Sigmoid colon (tissue), 7 donors: Measurements from ENCODE around the gene ST7L. TPM values are rescaled to one million over a fixed set of nuclear protein-coding genes. Genes with fewer than 3 reads are reported as not detected.

Source experiments
- DNase-seq: peaks from one replicate; pipeline ENCODE4 v3.0.0-alpha.2; 2019
- H3K27ac ChIP-seq, 4 donors: fragments of 200-600 bp; sonication (generic); one replicate each; pipeline ENCODE4 v1.5.1; 2016 to 2019; ENCODE audit warnings: mild to moderate bottlenecking in 1 of 4
- H3K27me3 ChIP-seq, 3 donors: fragments of 200-600 bp; sonication (generic); one replicate each; pipeline ENCODE4 v1.5.1; 2019; ENCODE audit warnings: mild to moderate bottlenecking in 1 of 3
- H3K36me3 ChIP-seq, 4 donors: fragments of 200-600 bp; sonication (generic); one replicate each; pipeline ENCODE4 v1.5.1; 2016 to 2019
- H3K4me1 ChIP-seq, 4 donors: fragments of 200-600 bp; sonication (generic); one replicate each; pipeline ENCODE4 v1.5.1; 2017 to 2019
- H3K4me3 ChIP-seq, 4 donors: fragments of 200-600 bp; sonication (generic); one replicate each; pipeline ENCODE4 v1.5.1; 2017 to 2019; ENCODE audit warnings: mild to moderate bottlenecking in 2 of 4, moderate library complexity in 1 of 4
- H3K9me3 ChIP-seq, 4 donors: fragments of 200-600 bp in 3 of 4; sonication (generic) in 3 of 4; one replicate each; pipeline versions ENCODE4 v1.5.1 to v1.6.1; 2013 to 2019
- CTCF ChIP-seq, 4 experiments: fragments of 450-650 bp in 3 of 4; fragments of 200-600 bp in 1 of 4; IDR thresholded peaks; one replicate each; pipeline ENCODE4 v1.5.1; 2016 to 2019; ENCODE audit warnings: antibody characterized with exemption in 4 of 4, mild to moderate bottlenecking in 3 of 4, moderate library complexity in 2 of 4
- EP300 ChIP-seq, 4 donors: sonication (generic); formaldehyde crosslinking; IDR thresholded peaks; one replicate each; pipeline ENCODE4 v1.6.1; 2017; ENCODE audit warnings: antibody characterized with exemption in 4 of 4
- POLR2A ChIP-seq, 2 donors: fragments of 450-650 bp; IDR thresholded peaks; one replicate each; pipeline ENCODE4 v1.6.1; 2016; ENCODE audit warnings: antibody characterized with exemption in 2 of 2, mild to moderate bottlenecking in 2 of 2, moderate library complexity in 2 of 2
- POLR2AphosphoS5 ChIP-seq, 4 donors: sonication (generic); formaldehyde crosslinking; IDR thresholded peaks; one replicate each; pipeline ENCODE4 v1.6.1; 2017; ENCODE audit warnings: antibody characterized with exemption in 4 of 4
- WGBS, 2 donors: extraction: QIAGEN DNeasy Blood & Tissue Kit; methylation state at CpG; one replicate each; pipeline ENCODE4 v1.1.7; 2013; 5-methylcytosine and 5-hydroxymethylcytosine counted together
- intact Hi-C: fragments of 100-400 bp; cut with DNase I; formaldehyde crosslinking; loops from one replicate; pipeline ENCODE4 v1.15.1; 2023
- polyA plus RNA-seq, 3 donors: library from polyadenylated mRNA; stranded (reverse); fragments of 200-250 nt; gene quantifications; one replicate each; pipeline ENCODE4 v1.2.3, GENCODE V29; 2013
- total RNA-seq, 4 donors: library from RNA; depleted of rRNA; stranded (reverse); fragments of >200 nt; gene quantifications; one replicate each; pipeline ENCODE4 v1.1.0, GENCODE V29; 2016
- donor health status: healthy with polysubstance abuse.
- donor health status: Bipolar disorder and iron deficiency.
- donor health status: healthy.

Gene ST7L
- total and polyA plus RNA-seq, 7 donors: 1.8 to 68.0 (median 22.7) TPM

- peaks cover 0 to 39% (median 7%) of the 10 kb centered on the region in 4 donors for H3K36me3 ChIP-seq
- no peak for TF ChIP-seq EP300 (IDR thresholded peaks at IDR 0.05)
- no peak for TF ChIP-seq POLR2A (IDR thresholded peaks at IDR 0.05)
- TF ChIP-seq POLR2AphosphoS5 (IDR thresholded peaks at IDR 0.05): no peak
- TF ChIP-seq CTCF (IDR thresholded peaks at IDR 0.05): no peak
- WGBS, 2 donors: 0 to 72% methylated on average over 1 of the region's 1 CpG
- intact Hi-C loops: no loop called here
- H3K27ac ChIP-seq: no peak overlapping the region
- no peak for DNase-seq
- no peaks in the 10 kb centered on the region for H3K27me3 ChIP-seq
- H3K9me3 ChIP-seq: no peaks in the 10 kb centered on the region
- H3K4me1 ChIP-seq: peaks cover 0 to 10% (median 7%) of the 10 kb centered on the region in 4 donors
- H3K4me3 ChIP-seq: no peak overlapping the region
Measured at GRCh38 chr1:112540226-112540794, 78.6 kb downstream of the ST7L start.

- H3K36me3 ChIP-seq: peaks cover 0 to 40% (median 7%) of the 10 kb centered on the region in 4 donors
- H3K27me3 ChIP-seq: no peaks in the 10 kb centered on the region
- intact Hi-C loops: no loop called here
- H3K9me3 ChIP-seq: no peaks in the 10 kb centered on the region
- DNase-seq: no peak
- TF ChIP-seq EP300 (IDR thresholded peaks at IDR 0.05): no peak
- no peak for TF ChIP-seq CTCF (IDR thresholded peaks at IDR 0.05)
- no peaks in the 10 kb centered on the region for H3K4me1 ChIP-seq
- no peak overlapping the region for H3K27ac ChIP-seq
- 89 to 92% methylated on average over 3 of the region's 3 CpGs for WGBS, 2 donors
- H3K4me3 ChIP-seq: no peak overlapping the region
Measured at GRCh38 chr1:112538883-112539282, 80.1 kb downstream of the ST7L start.

- intact Hi-C loops: no loop called here
- TF ChIP-seq POLR2AphosphoS5 (IDR thresholded peaks at IDR 0.05) (no peak), POLR2A (IDR thresholded peaks at IDR 0.05) (no peak), EP300 (IDR thresholded peaks at IDR 0.05) (no peak), CTCF (IDR thresholded peaks at IDR 0.05) (no peak)
- Histone ChIP-seq H3K36me3 (peaks cover 0 to 47% (median 7%) of the 10 kb centered on the region in 4 donors), H3K27me3 (no peaks in the 10 kb centered on the region), H3K27ac (no peak overlapping the region), H3K4me1 (no peaks in the 10 kb centered on the region), H3K4me3 (no peak overlapping the region), H3K9me3 (no peaks in the 10 kb centered on the region)
- DNase-seq: no peak
Measured at GRCh38 chr1:112537456-112537855, 81.5 kb downstream of the ST7L start.

GRCh38 chr1:112536561-112536960 is 82.4 kb downstream of the ST7L start:
- DNase-seq: no peak
- 85 to 96% methylated on average over 2 of the region's 2 CpGs for WGBS, 2 donors
- Histone ChIP-seq H3K4me1 (no peaks in the 10 kb centered on the region), H3K27ac (no peak overlapping the region), H3K36me3 (peaks cover 0 to 49% (median 7%) of the 10 kb centered on the region in 4 donors), H3K4me3 (no peak overlapping the region), H3K27me3 (no peaks in the 10 kb centered on the region), H3K9me3 (no peaks in the 10 kb centered on the region)
- intact Hi-C loops: no loop called here
- no peak for TF ChIP-seq POLR2A (IDR thresholded peaks at IDR 0.05)
- no peak for TF ChIP-seq CTCF (IDR thresholded peaks at IDR 0.05)
- no peak for TF ChIP-seq POLR2AphosphoS5 (IDR thresholded peaks at IDR 0.05)
- TF ChIP-seq EP300 (IDR thresholded peaks at IDR 0.05): no peak

GRCh38 chr1:112533029-112533428 is 85.9 kb downstream of the ST7L start:
- DNase-seq: no peak
- Histone ChIP-seq H3K36me3 (peaks cover 0 to 17% (median 3%) of the 10 kb centered on the region in 4 donors), H3K9me3 (no peaks in the 10 kb centered on the region), H3K4me1 (peaks cover 0 to 3% (median 0%) of the 10 kb centered on the region in 4 donors), H3K4me3 (no peak overlapping the region), H3K27ac (no peak overlapping the region), H3K27me3 (no peaks in the 10 kb centered on the region)
- 93 to 96% methylated on average over 6 of the region's 6 CpGs for WGBS, 2 donors
- TF ChIP-seq POLR2A (IDR thresholded peaks at IDR 0.05) (no peak), CTCF (IDR thresholded peaks at IDR 0.05) (no peak), EP300 (IDR thresholded peaks at IDR 0.05) (no peak), POLR2AphosphoS5 (IDR thresholded peaks at IDR 0.05) (no peak)
- intact Hi-C loops: no loop called here
